GM21381 (cell line): ENCODE results near the gene RANBP10.
"Not testable (repeated sequence)": the region's sequence is repeated elsewhere in the genome, so short reads cannot be mapped to it uniquely, and the experiment has no call there.

ENCODE experiments used
- ATAC-seq: cut with Tn5 transposase; IDR thresholded peaks from one replicate; pipeline ENCODE4 v1.9.1; 2021; ENCODE audit warnings: mild to moderate bottlenecking, moderate library complexity; ENCODE audit not compliant: unreplicated experiment

The RANBP10 gene

GRCh38 chr16:67780847-67781564 lies 25.4 kb downstream of the RANBP10 start:
- ATAC-seq: no peak

GRCh38 chr16:67779256-67780014 lies 26.9 kb downstream of the RANBP10 start:
- ATAC-seq: no peak

DNA sequence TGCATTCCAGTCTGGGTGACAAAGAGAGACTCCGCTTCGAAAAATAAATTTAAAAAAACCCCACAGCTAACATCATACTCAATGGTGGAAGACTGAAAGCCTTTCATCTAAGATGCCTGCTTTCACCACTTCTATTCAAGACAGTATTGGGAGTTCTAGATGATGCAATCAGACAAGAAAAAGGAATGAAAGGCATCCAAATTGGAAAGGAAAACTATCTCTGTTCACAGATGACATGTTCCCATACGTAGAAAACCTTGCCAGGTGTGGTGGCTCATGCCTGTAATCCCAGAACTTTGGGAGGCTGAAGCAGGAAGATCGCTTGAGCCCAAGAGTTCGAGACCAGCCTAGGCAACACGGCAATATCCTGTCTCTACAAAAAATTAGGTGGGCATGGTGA lies 31.1 kb downstream of the RANBP10 start:
- no peak for ATAC-seq

DNA sequence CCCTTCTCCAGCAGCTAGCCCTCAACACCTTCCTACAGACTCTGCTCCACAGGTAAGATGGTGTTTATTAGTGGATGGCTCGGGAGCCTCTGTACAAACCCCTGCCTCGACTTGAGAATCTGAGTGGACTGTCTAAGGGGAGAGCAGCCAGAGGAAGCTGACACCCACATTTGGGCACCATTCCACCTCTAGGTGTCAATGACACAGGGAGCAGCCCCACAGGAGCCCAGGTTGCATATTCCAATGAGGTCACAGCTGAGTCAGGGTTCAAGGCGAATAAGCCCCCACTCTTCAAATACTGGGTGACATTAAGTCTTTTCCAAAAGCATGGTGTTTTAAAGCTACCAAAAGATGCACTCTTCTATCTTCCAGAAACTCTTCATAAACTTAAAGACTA lies 31.9 kb downstream of the RANBP10 start:
- ATAC-seq: no peak

DNA sequence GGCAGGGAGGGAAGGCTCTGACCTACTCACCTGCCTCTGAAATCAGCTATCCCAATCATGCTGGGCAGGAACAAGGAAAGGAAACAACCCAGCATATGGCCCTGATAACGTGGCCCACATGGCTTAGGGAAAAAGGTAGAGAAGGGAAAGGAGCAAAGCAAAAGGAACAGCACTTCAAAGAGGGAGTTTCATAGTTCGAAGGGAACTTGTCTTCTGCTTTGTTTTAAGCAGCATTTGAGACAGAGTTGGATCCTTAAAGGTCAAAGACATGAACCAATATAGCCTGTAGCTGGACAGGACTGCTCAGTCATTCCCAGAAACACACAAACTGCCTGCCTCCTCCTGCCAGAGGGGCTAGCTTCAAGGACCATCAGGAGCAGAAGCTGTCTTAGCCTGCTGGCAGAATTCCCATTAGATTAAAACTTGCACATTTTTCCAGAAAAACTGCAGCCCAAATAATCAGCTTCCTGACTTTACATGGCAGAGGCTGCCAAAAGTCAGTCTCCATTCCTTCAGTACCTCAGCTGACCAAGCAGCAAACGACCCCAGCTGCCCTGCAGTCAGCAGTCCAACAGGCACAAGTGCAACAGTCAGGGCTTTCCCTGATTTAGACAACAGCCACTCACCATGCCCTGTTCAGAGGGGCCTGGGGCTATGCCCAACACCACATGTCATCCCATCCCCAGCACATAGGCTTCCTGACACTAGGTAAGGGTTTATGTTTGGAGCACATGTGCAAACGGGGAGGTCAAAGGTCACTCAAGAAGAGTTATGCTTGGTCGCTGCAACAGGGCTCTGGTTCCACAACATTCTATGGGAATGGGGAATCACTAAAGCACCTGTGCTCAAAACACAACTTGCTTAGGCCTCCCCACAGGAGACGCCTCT lies 32.5 kb downstream of the RANBP10 start:
- ATAC-seq: no peak

- ATAC-seq: no peak
Observed at GRCh38 chr16:67773099-67773498, 33.3 kb downstream of the RANBP10 start.

DNA sequence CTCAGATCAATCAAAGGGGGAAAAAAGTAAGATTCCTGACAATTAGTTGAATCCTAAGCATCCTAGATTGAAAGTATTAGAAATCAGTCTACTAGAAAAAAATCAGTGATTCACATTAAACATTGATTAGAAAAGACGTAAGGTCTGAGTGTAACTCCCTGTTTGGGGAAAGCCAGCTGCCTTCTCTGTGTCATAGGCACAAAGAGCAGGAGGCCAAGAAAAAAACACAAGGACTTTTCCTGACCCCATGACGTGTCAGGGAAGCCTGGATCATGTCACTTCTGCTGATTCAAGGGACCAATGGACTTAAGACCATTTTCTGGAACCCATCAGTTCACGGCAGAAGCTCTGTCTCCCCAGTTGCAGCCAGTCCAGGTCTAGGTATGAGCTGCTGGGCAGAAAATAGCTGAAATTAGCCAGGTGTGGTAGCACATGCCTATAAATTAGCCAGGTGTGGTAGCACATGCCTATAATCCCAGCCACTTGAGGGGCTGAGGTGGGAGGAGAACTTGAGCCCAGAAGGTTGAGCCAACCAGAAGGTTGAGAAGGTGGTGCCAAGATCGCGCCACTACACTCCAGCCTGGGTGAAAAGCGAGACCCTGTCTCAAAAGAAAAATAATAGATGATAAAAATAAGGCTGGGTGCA lies 35.9 kb downstream of the RANBP10 start:
- ATAC-seq: no peak

DNA sequence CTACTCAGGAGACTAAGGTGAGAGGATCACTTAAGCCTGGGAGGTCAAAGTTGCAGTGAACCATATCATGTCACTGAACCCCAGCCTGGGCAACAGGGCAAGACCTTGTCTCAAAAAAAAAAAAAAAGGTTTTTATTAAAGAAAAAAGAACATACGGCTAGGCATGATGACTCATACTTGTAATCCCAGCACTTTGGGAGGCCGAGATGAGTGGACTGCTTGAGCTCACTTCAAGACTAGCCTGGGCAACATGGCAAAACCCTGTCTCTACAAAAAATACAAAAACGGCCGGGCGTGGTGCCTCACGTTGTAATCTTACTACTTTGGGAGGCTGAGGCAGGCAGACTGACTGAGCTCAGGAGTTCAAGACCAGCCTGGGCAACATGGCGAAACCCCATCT lies 38.4 kb downstream of the RANBP10 start:
- no peak for ATAC-seq

DNA sequence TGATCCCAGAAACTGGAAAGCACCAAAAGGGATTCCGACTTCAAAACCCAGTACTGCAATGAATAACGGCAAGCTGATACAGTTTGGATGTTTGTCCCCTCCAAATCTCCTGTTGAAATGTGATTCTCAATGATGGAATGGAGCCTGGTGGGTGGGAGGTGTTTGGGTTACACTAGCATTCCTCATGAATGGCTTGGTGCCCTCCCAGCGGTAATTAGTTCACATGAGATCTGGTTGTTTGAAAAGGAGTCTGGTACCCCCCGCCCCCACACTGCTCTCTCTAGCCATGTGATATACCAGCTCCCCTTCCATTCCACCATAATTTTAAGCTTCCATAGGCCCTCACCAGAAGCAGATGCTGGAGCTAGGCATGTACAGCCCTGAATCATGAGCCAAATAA lies 40.1 kb downstream of the RANBP10 start:
- no peak for ATAC-seq

- no peak for ATAC-seq
Observed at GRCh38 chr16:67764158-67764667, 42.1 kb downstream of the RANBP10 start.

- no peak for ATAC-seq
Observed at GRCh38 chr16:67763066-67763465, 43.3 kb downstream of the RANBP10 start.

- ATAC-seq: no peak
Observed at GRCh38 chr16:67762385-67762784, 44.0 kb downstream of the RANBP10 start.

- no peak for ATAC-seq
Observed at GRCh38 chr16:67761924-67762323, 44.4 kb downstream of the RANBP10 start.

DNA sequence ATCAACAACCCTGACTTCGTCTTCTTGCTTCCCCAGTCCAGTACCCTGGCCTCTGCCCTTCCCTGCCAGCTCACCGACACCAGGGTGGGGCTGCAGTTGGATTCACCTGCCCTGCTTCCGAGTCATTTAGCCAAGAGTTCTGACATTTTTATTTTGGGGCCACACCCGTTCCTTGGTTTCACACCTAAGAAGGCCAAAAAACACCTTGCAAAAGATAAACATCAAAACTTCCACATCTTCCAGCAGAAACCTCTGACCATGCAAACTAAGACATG lies 45.5 kb downstream of the RANBP10 start:
- no peak for ATAC-seq

GRCh38 chr16:67760206-67760955 lies 46.0 kb downstream of the RANBP10 start:
- ATAC-seq: no peak

DNA sequence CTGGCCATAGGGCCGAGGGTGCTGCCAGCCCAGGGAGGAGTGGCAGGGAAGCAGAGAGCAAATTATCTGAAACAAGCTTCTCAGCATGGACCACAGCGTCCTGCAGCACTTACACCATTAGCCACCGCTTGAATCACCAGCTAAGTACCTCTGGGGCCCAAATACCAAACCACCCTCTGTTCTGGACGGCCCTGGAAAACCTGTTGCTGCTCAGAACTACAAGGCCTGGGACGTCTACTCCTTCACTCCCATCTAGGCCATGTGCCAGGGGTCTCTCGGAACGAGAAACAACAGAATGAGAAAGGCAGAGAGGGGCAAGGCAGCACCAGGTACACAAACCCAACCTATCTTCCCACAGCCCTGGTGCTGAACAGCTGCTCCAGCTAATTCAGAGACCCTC lies 47.4 kb downstream of the RANBP10 start:
- ATAC-seq: no peak

- ATAC-seq: no peak
Observed at GRCh38 chr16:67758006-67758405, 48.4 kb downstream of the RANBP10 start.

- ATAC-seq: no peak
Observed at GRCh38 chr16:67752641-67753040, 53.7 kb downstream of the RANBP10 start.

- ATAC-seq: not testable (repeated sequence)
Observed at GRCh38 chr16:67751331-67751730, 55.0 kb downstream of the RANBP10 start.

- no peak for ATAC-seq
Observed at GRCh38 chr16:67750466-67750865, 55.9 kb downstream of the RANBP10 start.
